Peyer's patch (tissue), 4 donors: ENCODE measurements around the gene MYOF.

Experiments
- CTCF ChIP-seq, 6 experiments: fragments of 450-650 bp in 4 of 6; fragments of 200-600 bp in 2 of 6; sonication (generic) in 1 of 6; IDR thresholded peaks; one replicate each; pipeline ENCODE4 v1.5.1; 2017 to 2019; ENCODE audit warnings: antibody characterized with exemption in 6 of 6, mild to moderate bottlenecking in 3 of 6, moderate library complexity in 1 of 6
- POLR2A ChIP-seq, 2 donors: fragments of 450-650 bp; IDR thresholded peaks; one replicate each; pipeline ENCODE4 v1.5.1; 2017; ENCODE audit warnings: antibody characterized with exemption in 2 of 2, mild to moderate bottlenecking in 2 of 2, moderate library complexity in 2 of 2

- TF ChIP-seq CTCF (IDR thresholded peaks at IDR 0.05) (no peak), POLR2A (IDR thresholded peaks at IDR 0.05) (no peak)
Observed at GRCh38 chr10:93420091-93420490, 62.0 kb downstream of the MYOF start.
